Transverse colon (tissue), 4 donors: Measurements from ENCODE around the gene PLEKHJ1. TPM values are rescaled to one million over a fixed set of nuclear protein-coding genes. Genes with fewer than 3 reads are reported as not detected.

Experiments
- DNase-seq: peaks from one replicate; pipeline ENCODE4 v3.0.0-alpha.2; 2019
- H3K27ac ChIP-seq, 4 donors: fragments of 200-600 bp; sonication (generic); 2 replicates each; pipeline ENCODE4 v1.5.1; 2016 to 2018; ENCODE audit warnings: inconsistent platforms in 4 of 4
- H3K27me3 ChIP-seq: fragments of 200-600 bp; sonication (generic); 2 replicates; pipeline ENCODE4 v1.5.1; 2017; ENCODE audit warnings: inconsistent platforms
- H3K36me3 ChIP-seq, 4 donors: fragments of 200-600 bp; sonication (generic); 2 replicates each; pipeline ENCODE4 v1.5.1; 2017 to 2019; ENCODE audit warnings: inconsistent platforms in 4 of 4
- H3K4me1 ChIP-seq, 4 donors: fragments of 200-600 bp; sonication (generic); 2 replicates each; pipeline ENCODE4 v1.5.1; 2017 to 2020; ENCODE audit warnings: inconsistent platforms in 4 of 4
- H3K4me3 ChIP-seq, 4 donors: fragments of 200-600 bp; sonication (generic); 1 replicate in 1 of 4; 2 replicates in 3 of 4; pipeline versions ENCODE4 v1.5.1 to v1.6.1; 2017 to 2019; ENCODE audit warnings: inconsistent platforms in 4 of 4
- H3K9me3 ChIP-seq, 2 donors: fragments of 200-600 bp; sonication (generic); 2 replicates each; pipeline ENCODE4 v1.5.1; 2017 to 2019; ENCODE audit warnings: inconsistent platforms in 2 of 2
- CTCF ChIP-seq, 5 experiments: fragments of 200-600 bp in 3 of 5; fragments of 450-650 bp in 2 of 5; sonication (generic) in 3 of 5; IDR thresholded peaks; 1 replicate in 2 of 5; 2 replicates in 3 of 5; pipeline ENCODE4 v1.5.1; 2016 to 2017; ENCODE audit warnings: antibody characterized with exemption in 5 of 5, inconsistent platforms in 3 of 5, mild to moderate bottlenecking in 2 of 5, moderate library complexity in 1 of 5
- EP300 ChIP-seq: sonication (generic); formaldehyde crosslinking; IDR thresholded peaks from one replicate; pipeline ENCODE4 v1.6.1; 2017; ENCODE audit warnings: antibody characterized with exemption, low read depth
- POLR2A ChIP-seq: fragments of 450-650 bp; IDR thresholded peaks from one replicate; pipeline ENCODE4 v1.6.1; 2016; ENCODE audit warnings: antibody characterized with exemption, mild to moderate bottlenecking, moderate library complexity
- POLR2AphosphoS5 ChIP-seq, 3 donors: sonication (generic); formaldehyde crosslinking; IDR thresholded peaks; one replicate each; pipeline ENCODE4 v1.6.1; 2016; ENCODE audit warnings: antibody characterized with exemption in 3 of 3
- WGBS, 2 donors: methylation state at CpG; one replicate each; pipeline ENCODE4 v1.1.5; 2018; ENCODE audit warnings: low coverage in 1 of 2; 5-methylcytosine and 5-hydroxymethylcytosine counted together
- in situ Hi-C, 4 donors: fragments of 200-750 bp; cut with MboI; loops; one replicate each; pipeline versions ENCODE4 v1.15.0 to v1.15.1; 2017; ENCODE audit warnings: low sequenced_read_pairs in 3 of 4, low pct_ligation_motif_present in 1 of 4, low pct_unique_long_range_greater_than_20kb in 1 of 4
- intact Hi-C: fragments of 100-400 bp; cut with DNase I; formaldehyde crosslinking; loops from one replicate; pipeline ENCODE4 v1.15.1; 2023; ENCODE audit warnings: low total_unique reads
- total RNA-seq, 4 donors: library from RNA; depleted of rRNA; stranded (reverse); fragments of >200 nt; gene quantifications; one replicate each; pipeline ENCODE4 v1.1.0, GENCODE V29; 2016

PLEKHJ1 gene
- total RNA-seq, 4 donors from 2014 or later: 184 to 332 (median 254) TPM

GRCh38 chr19:2230807-2231533 lies 5.2 kb downstream of the PLEKHJ1 start:
- Histone ChIP-seq H3K9me3 (no peaks in the 10 kb centered on the region), H3K4me1 (peaks cover 11 to 24% (median 19%) of the 10 kb centered on the region in 4 donors), H3K36me3 (peaks cover 0 to 21% (median 8%) of the 10 kb centered on the region in 4 donors), H3K27ac (peak overlapping the region in 1 of 4 donors; percentile 22), H3K27me3 (no peaks in the 10 kb centered on the region), H3K4me3 (no peak overlapping the region)
- TF ChIP-seq EP300 (no peak), POLR2A (peak; percentile 23)
- in situ Hi-C loops (no loop called here), intact Hi-C loops (no loop called here)
- no peak for DNase-seq
- WGBS, 2 donors: 70% methylated on average over 10 of the region's 12 CpGs; no CpG with 5 or more reads in 1 of the 2 donors

GRCh38 chr19:2230033-2230531 lies 6.0 kb downstream of the PLEKHJ1 start:
- in situ Hi-C loops (no loop called here), intact Hi-C loops (no loop called here)
- 90 to 95% methylated on average over 26 to 43 of the region's 43 CpGs for WGBS, 2 donors
- Histone ChIP-seq H3K27ac (no peak overlapping the region), H3K9me3 (no peaks in the 10 kb centered on the region), H3K4me3 (no peak overlapping the region), H3K36me3 (peaks cover 0 to 25% (median 8%) of the 10 kb centered on the region in 4 donors), H3K4me1 (peaks cover 10 to 18% (median 16%) of the 10 kb centered on the region in 4 donors), H3K27me3 (no peaks in the 10 kb centered on the region)
- TF ChIP-seq POLR2A (no peak), CTCF (IDR thresholded peaks at IDR 0.05) (no peak), POLR2AphosphoS5 (IDR thresholded peaks at IDR 0.05) (no peak), EP300 (no peak)
- no peak for DNase-seq

GRCh38 chr19:2229103-2230032 lies 6.8 kb downstream of the PLEKHJ1 start:
- DNase-seq: no peak
- peaks cover 0 to 25% (median 8%) of the 10 kb centered on the region in 4 donors for H3K36me3 ChIP-seq
- no peaks in the 10 kb centered on the region for H3K27me3 ChIP-seq
- no peaks in the 10 kb centered on the region for H3K9me3 ChIP-seq
- no peak overlapping the region for H3K27ac ChIP-seq
- intact Hi-C loops: no loop called here
- TF ChIP-seq POLR2AphosphoS5 (IDR thresholded peaks at IDR 0.05): no peak
- no peak for TF ChIP-seq CTCF (IDR thresholded peaks at IDR 0.05)
- TF ChIP-seq EP300: no peak
- TF ChIP-seq POLR2A: no peak
- H3K4me3 ChIP-seq: no peak overlapping the region
- peaks cover 3 to 11% (median 9%) of the 10 kb centered on the region in 4 donors for H3K4me1 ChIP-seq
- in situ Hi-C loops: no loop called here
- WGBS, 2 donors: 93 to 98% methylated on average over 14 to 40 of the region's 45 CpGs

- H3K4me3 ChIP-seq: no peak overlapping the region
- peaks cover 0 to 24% (median 8%) of the 10 kb centered on the region in 4 donors for H3K36me3 ChIP-seq
- in situ Hi-C loops (no loop called here), intact Hi-C loops (no loop called here)
- 91 to 92% methylated on average over 5 to 40 of the region's 48 CpGs for WGBS, 2 donors
- peak overlapping the region in 1 of 4 donors; percentile 29 for H3K27ac ChIP-seq
- no peaks in the 10 kb centered on the region for H3K27me3 ChIP-seq
- H3K9me3 ChIP-seq: no peaks in the 10 kb centered on the region
- TF ChIP-seq EP300 (no peak), POLR2AphosphoS5 (IDR thresholded peaks at IDR 0.05) (no peak), CTCF (IDR thresholded peaks at IDR 0.05) (no peak), POLR2A (no peak)
- DNase-seq: no peak
- peaks cover 0 to 1% (median 0%) of the 10 kb centered on the region in 4 donors for H3K4me1 ChIP-seq
Observed at GRCh38 chr19:2228157-2229030, 7.7 kb downstream of the PLEKHJ1 start.
